WI38 (cell line): ENCODE results near the gene SNHG17.

ENCODE experiments used
- H3K4me3 ChIP-seq: 2 replicates; pipeline ENCODE4 v1.5.1; 2011; ENCODE audit warnings: low read depth, mild to moderate bottlenecking, control low read depth, low read length
- CTCF ChIP-seq: IDR thresholded peaks from 2 replicates; pipeline ENCODE4 v1.5.1; 2012; ENCODE audit warnings: low read depth, mild to moderate bottlenecking, control low read depth, low read length

The SNHG17 gene

GRCh38 chr20:38452880-38453624 lies 17.9 kb upstream of the SNHG17 start:
- no peak overlapping the region for H3K4me3 ChIP-seq
- TF ChIP-seq CTCF = no peak

- no peak for TF ChIP-seq CTCF
- H3K4me3 ChIP-seq = no peak overlapping the region
These were observed 15.4 kb upstream of the SNHG17 start for GRCh38 chr20:38450412-38450975.

GRCh38 chr20:38449046-38449445 lies 13.9 kb upstream of the SNHG17 start:
- TF ChIP-seq CTCF = no peak
- no peak overlapping the region for H3K4me3 ChIP-seq

- H3K4me3 ChIP-seq = no peak overlapping the region
- no peak for TF ChIP-seq CTCF
These were observed 13.0 kb upstream of the SNHG17 start for GRCh38 chr20:38447931-38448675.

- H3K4me3 ChIP-seq = peak overlapping the region; percentile 94
- TF ChIP-seq CTCF = no peak
These were observed 12.1 kb upstream of the SNHG17 start for GRCh38 chr20:38447251-38447661.

- H3K4me3 ChIP-seq = peak overlapping the region; percentile 94
- peak; percentile 88 for TF ChIP-seq CTCF
These were observed 11.5 kb upstream of the SNHG17 start for GRCh38 chr20:38446441-38447209.
